ENCODE data around the gene S100A16.

DNA sequence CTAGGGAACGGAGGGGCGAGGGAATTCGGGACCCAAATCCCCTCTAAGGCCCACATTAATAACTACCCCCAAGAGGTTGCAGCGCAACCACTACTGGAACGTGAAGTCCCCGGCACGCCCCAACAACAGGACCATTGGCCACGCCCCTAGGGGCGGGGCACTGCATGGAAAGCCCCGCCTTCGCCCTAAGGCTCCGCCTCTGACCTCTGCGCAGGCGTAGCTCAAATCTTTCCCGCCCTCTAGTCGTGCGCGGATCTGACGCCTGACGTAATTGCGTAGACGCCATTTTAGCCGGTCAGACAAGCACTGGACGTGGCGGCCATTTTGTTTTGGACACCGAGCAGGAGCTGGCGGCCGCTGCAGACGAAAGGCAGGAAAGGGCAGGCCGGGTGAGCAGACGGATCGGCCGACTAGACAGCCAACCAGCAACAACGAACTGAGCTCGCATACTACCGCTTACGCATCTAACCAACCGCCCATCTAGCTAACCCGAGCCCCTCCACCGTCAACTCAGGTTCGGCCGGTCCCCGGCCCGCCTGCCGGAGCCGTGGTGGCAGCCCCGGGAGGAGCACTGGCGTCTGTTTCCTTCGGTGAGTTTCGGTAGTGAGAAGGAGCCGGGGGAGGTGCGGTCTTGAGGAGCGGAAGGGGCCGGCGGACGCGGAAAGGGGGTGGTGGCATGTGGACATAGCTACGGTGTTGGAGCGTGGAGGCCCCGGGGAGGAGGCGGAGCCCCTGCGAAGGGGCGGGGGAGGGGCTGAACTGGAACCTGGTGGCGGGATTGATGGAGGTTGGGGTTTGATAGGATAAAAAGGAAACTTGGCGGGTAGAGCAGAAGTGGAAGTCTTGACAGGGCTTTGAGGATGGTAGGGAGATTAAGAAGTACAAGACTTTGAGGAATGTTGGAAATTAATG lies 21.1 kb upstream of the S100A16 start, which contains the start of gene CHTOP:
- TF ChIP-seq, protein P1, sequence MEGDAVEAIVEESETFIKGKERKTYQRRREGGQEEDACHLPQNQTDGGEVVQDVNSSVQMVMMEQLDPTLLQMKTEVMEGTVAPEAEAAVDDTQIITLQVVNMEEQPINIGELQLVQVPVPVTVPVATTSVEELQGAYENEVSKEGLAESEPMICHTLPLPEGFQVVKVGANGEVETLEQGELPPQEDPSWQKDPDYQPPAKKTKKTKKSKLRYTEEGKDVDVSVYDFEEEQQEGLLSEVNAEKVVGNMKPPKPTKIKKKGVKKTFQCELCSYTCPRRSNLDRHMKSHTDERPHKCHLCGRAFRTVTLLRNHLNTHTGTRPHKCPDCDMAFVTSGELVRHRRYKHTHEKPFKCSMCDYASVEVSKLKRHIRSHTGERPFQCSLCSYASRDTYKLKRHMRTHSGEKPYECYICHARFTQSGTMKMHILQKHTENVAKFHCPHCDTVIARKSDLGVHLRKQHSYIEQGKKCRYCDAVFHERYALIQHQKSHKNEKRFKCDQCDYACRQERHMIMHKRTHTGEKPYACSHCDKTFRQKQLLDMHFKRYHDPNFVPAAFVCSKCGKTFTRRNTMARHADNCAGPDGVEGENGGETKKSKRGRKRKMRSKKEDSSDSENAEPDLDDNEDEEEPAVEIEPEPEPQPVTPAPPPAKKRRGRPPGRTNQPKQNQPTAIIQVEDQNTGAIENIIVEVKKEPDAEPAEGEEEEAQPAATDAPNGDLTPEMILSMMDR (optimal IDR thresholded peaks at IDR 0.05 in 1 of 3, IDR thresholded peaks at IDR 0.05 in 1 of 3, conservative IDR thresholded peaks at IDR 0.05 in 1 of 3; ENCODE audit: extremely low read depth in 1 of 3, insufficient read depth in 2 of 3, low read length in 3 of 3): no peak
- no peak for TF ChIP-seq EZH2 (IDR thresholded peaks at IDR 0.05; ENCODE audit: low read length)

Measured in keratinocyte (primary cell).